HG03064 (cell line): ENCODE measurements around the gene AUTS2.

Source experiments
- ATAC-seq: cut with Tn5 transposase; IDR thresholded peaks from one replicate; pipeline ENCODE4 v1.9.1; 2021; ENCODE audit warnings: low read depth; ENCODE audit not compliant: unreplicated experiment

The AUTS2 gene

GRCh38 chr7:69599286-69599954, 1.1 kb downstream of the AUTS2 start:
- no peak for ATAC-seq

GRCh38 chr7:69599955-69600709, 1.9 kb downstream of the AUTS2 start:
- no peak for ATAC-seq

GRCh38 chr7:69600710-69601519, 2.6 kb downstream of the AUTS2 start:
- no peak for ATAC-seq

GRCh38 chr7:69602522-69602921, 4.2 kb downstream of the AUTS2 start:
- ATAC-seq = no peak

GRCh38 chr7:69603351-69603750, 5.1 kb downstream of the AUTS2 start:
- ATAC-seq = peak; percentile 46

- ATAC-seq = peak; percentile 61
Measured at GRCh38 chr7:69603937-69604494, 5.7 kb downstream of the AUTS2 start.

- no peak for ATAC-seq
Measured at GRCh38 chr7:69605070-69605469, 6.8 kb downstream of the AUTS2 start.

- ATAC-seq = no peak
Measured at GRCh38 chr7:69605546-69605945, 7.3 kb downstream of the AUTS2 start.

- ATAC-seq = no peak
Measured at GRCh38 chr7:69608049-69608448, 9.8 kb downstream of the AUTS2 start.

GRCh38 chr7:69608878-69609277, 10.6 kb downstream of the AUTS2 start:
- no peak for ATAC-seq

- ATAC-seq = no peak
Measured at GRCh38 chr7:69609541-69610373, 11.5 kb downstream of the AUTS2 start.

- ATAC-seq = no peak
Measured at GRCh38 chr7:69610374-69611084, 12.3 kb downstream of the AUTS2 start.

GRCh38 chr7:69612981-69613380, 14.7 kb downstream of the AUTS2 start:
- no peak for ATAC-seq

- no peak for ATAC-seq
Measured at GRCh38 chr7:69613846-69614245, 15.6 kb downstream of the AUTS2 start.

- ATAC-seq = no peak
Measured at GRCh38 chr7:69615685-69616084, 17.4 kb downstream of the AUTS2 start.

- no peak for ATAC-seq
Measured at GRCh38 chr7:69617364-69617763, 19.1 kb downstream of the AUTS2 start.

- ATAC-seq = no peak
Measured at GRCh38 chr7:69619054-69619453, 20.8 kb downstream of the AUTS2 start.

- ATAC-seq = no peak
Measured at GRCh38 chr7:69619635-69620034, 21.4 kb downstream of the AUTS2 start.

- no peak for ATAC-seq
Measured at GRCh38 chr7:69620063-69620462, 21.8 kb downstream of the AUTS2 start.

GRCh38 chr7:69620650-69621049, 22.4 kb downstream of the AUTS2 start:
- no peak for ATAC-seq
